Body of pancreas (tissue), 4 donors: ENCODE data around the gene CTLA4.

ENCODE experiments used
- CTCF ChIP-seq, 7 experiments: fragments of 450-650 bp in 4 of 7; fragments of 200-600 bp in 3 of 7; sonication (generic) in 3 of 7; IDR thresholded peaks; one replicate each; pipeline ENCODE4 v1.5.1; 2016 to 2019; ENCODE audit warnings: antibody characterized with exemption in 7 of 7
- POLR2A ChIP-seq, 3 donors: fragments of 450-650 bp; IDR thresholded peaks; one replicate each; pipeline ENCODE4 v1.6.1; 2016; ENCODE audit warnings: antibody characterized with exemption in 3 of 3, mild to moderate bottlenecking in 2 of 3

DNA sequence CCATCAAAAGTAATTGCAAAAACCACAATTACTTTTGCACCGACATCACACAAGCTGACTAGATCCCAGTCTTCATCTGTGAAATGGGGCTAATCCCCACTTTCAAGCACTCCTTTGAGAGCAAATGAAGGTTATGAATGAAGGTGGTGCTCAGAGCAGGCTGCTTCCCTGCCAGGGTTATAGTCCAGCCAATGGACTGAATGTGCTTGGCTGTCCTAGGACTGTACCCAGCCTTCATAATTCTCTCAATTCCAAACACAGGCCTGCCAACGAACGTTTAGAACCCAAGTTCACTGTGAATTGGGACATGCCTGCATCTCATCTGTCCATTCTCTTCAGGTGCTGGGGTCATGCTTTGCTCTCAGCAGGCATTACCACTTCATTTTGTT, 41.2 kb downstream of the CTLA4 start:
- TF ChIP-seq POLR2A (IDR thresholded peaks at IDR 0.05) (no peak), CTCF (IDR thresholded peaks at IDR 0.05) (no peak)
